ENCODE results near the gene MAP3K19.

Gene MAP3K19

GRCh38 chr2:135022952-135023880 is 24.0 kb downstream of the MAP3K19 start:
- TF ChIP-seq, protein P1, sequence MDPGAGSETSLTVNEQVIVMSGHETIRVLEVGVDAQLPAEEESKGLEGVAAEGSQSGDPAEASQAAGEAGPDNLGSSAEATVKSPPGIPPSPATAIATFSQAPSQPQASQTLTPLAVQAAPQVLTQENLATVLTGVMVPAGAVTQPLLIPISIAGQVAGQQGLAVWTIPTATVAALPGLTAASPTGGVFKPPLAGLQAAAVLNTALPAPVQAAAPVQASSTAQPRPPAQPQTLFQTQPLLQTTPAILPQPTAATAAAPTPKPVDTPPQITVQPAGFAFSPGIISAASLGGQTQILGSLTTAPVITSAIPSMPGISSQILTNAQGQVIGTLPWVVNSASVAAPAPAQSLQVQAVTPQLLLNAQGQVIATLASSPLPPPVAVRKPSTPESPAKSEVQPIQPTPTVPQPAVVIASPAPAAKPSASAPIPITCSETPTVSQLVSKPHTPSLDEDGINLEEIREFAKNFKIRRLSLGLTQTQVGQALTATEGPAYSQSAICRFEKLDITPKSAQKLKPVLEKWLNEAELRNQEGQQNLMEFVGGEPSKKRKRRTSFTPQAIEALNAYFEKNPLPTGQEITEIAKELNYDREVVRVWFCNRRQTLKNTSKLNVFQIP (CRISPR knock-in tag; IDR thresholded peaks at IDR 0.05; ENCODE audit: borderline replicate concordance, low read depth), result no peak
- TF ChIP-seq TCF4 (CRISPR knock-in tag; IDR thresholded peaks at IDR 0.05; ENCODE audit: borderline replicate concordance), result no peak
- TF ChIP-seq PPARA (CRISPR knock-in tag; IDR thresholded peaks at IDR 0.05; ENCODE audit: borderline replicate concordance), result no peak
- TF ChIP-seq SNAI2 (CRISPR knock-in tag; IDR thresholded peaks at IDR 0.05), result no peak
- TF ChIP-seq OSR1 (CRISPR knock-in tag; IDR thresholded peaks at IDR 0.05), result no peak
- TF ChIP-seq ZFP3 (CRISPR knock-in tag; IDR thresholded peaks at IDR 0.05), result no peak
- no peak for TF ChIP-seq ZFP30 (CRISPR knock-in tag; IDR thresholded peaks at IDR 0.05)
- TF ChIP-seq, protein P2, sequence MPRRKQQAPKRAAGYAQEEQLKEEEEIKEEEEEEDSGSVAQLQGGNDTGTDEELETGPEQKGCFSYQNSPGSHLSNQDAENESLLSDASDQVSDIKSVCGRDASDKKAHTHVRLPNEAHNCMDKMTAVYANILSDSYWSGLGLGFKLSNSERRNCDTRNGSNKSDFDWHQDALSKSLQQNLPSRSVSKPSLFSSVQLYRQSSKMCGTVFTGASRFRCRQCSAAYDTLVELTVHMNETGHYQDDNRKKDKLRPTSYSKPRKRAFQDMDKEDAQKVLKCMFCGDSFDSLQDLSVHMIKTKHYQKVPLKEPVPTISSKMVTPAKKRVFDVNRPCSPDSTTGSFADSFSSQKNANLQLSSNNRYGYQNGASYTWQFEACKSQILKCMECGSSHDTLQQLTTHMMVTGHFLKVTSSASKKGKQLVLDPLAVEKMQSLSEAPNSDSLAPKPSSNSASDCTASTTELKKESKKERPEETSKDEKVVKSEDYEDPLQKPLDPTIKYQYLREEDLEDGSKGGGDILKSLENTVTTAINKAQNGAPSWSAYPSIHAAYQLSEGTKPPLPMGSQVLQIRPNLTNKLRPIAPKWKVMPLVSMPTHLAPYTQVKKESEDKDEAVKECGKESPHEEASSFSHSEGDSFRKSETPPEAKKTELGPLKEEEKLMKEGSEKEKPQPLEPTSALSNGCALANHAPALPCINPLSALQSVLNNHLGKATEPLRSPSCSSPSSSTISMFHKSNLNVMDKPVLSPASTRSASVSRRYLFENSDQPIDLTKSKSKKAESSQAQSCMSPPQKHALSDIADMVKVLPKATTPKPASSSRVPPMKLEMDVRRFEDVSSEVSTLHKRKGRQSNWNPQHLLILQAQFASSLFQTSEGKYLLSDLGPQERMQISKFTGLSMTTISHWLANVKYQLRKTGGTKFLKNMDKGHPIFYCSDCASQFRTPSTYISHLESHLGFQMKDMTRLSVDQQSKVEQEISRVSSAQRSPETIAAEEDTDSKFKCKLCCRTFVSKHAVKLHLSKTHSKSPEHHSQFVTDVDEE (CRISPR knock-in tag; IDR thresholded peaks at IDR 0.05), result no peak
- no peak for ATAC-seq

DNA sequence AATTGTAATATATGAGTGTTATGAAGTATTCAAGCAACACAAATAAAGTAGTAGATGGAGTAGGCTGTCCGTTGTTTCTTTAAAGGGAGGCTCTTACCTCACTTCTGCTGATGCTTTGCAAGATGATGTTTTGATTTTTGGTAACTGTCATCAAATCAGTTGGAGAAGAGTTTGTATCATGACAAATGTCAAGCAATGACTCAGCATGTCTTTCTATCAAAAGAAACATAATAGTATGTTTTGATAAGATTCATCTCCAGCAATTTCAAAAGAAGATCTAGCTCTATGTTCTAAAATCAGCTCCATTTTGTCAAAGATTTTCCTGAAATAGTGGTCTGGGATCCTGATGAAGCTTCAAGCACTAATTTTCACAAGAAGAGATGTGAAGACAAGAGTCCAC is 25.6 kb downstream of the MAP3K19 start:
- no peak for ATAC-seq
- no peak for TF ChIP-seq CSDC2 (CRISPR knock-in tag; IDR thresholded peaks at IDR 0.05)
- no peak for TF ChIP-seq ESRRG (CRISPR knock-in tag; IDR thresholded peaks at IDR 0.05)
- TF ChIP-seq ZC3H10 (CRISPR knock-in tag; IDR thresholded peaks at IDR 0.05), result no peak
- no peak for TF ChIP-seq PPARA (CRISPR knock-in tag; IDR thresholded peaks at IDR 0.05; ENCODE audit: borderline replicate concordance)
- TF ChIP-seq SNAI2 (CRISPR knock-in tag; IDR thresholded peaks at IDR 0.05), result no peak
- TF ChIP-seq ZNF8 (CRISPR knock-in tag; IDR thresholded peaks at IDR 0.05), result no peak
- TF ChIP-seq ZNF70 (CRISPR knock-in tag; IDR thresholded peaks at IDR 0.05), result no peak
- TF ChIP-seq, protein P1 (CRISPR knock-in tag; IDR thresholded peaks at IDR 0.05; ENCODE audit: borderline replicate concordance, low read depth), result no peak
- TF ChIP-seq ISL1 (CRISPR knock-in tag; IDR thresholded peaks at IDR 0.05), result no peak
- no peak for TF ChIP-seq RARB (CRISPR knock-in tag; IDR thresholded peaks at IDR 0.05)
- TF ChIP-seq ZNF565 (CRISPR knock-in tag; conservative IDR thresholded peaks at IDR 0.05; ENCODE audit: low read depth), result no peak

- no peak for ATAC-seq
- TF ChIP-seq PPARA (CRISPR knock-in tag; IDR thresholded peaks at IDR 0.05; ENCODE audit: borderline replicate concordance), result no peak
- no peak for TF ChIP-seq BACH2 (CRISPR knock-in tag; IDR thresholded peaks at IDR 0.05; ENCODE audit: borderline replicate concordance)
- TF ChIP-seq OSR1 (CRISPR knock-in tag; IDR thresholded peaks at IDR 0.05), result no peak
- TF ChIP-seq, protein P3, sequence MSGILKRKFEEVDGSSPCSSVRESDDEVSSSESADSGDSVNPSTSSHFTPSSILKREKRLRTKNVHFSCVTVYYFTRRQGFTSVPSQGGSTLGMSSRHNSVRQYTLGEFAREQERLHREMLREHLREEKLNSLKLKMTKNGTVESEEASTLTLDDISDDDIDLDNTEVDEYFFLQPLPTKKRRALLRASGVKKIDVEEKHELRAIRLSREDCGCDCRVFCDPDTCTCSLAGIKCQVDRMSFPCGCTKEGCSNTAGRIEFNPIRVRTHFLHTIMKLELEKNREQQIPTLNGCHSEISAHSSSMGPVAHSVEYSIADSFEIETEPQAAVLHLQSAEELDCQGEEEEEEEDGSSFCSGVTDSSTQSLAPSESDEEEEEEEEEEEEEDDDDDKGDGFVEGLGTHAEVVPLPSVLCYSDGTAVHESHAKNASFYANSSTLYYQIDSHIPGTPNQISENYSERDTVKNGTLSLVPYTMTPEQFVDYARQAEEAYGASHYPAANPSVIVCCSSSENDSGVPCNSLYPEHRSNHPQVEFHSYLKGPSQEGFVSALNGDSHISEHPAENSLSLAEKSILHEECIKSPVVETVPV (CRISPR knock-in tag; IDR thresholded peaks at IDR 0.05), result no peak
- TF ChIP-seq, protein P4, sequence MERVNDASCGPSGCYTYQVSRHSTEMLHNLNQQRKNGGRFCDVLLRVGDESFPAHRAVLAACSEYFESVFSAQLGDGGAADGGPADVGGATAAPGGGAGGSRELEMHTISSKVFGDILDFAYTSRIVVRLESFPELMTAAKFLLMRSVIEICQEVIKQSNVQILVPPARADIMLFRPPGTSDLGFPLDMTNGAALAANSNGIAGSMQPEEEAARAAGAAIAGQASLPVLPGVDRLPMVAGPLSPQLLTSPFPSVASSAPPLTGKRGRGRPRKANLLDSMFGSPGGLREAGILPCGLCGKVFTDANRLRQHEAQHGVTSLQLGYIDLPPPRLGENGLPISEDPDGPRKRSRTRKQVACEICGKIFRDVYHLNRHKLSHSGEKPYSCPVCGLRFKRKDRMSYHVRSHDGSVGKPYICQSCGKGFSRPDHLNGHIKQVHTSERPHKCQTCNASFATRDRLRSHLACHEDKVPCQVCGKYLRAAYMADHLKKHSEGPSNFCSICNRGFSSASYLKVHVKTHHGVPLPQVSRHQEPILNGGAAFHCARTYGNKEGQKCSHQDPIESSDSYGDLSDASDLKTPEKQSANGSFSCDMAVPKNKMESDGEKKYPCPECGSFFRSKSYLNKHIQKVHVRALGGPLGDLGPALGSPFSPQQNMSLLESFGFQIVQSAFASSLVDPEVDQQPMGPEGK (CRISPR knock-in tag; IDR thresholded peaks at IDR 0.05; ENCODE audit: borderline replicate concordance), result no peak
- TF ChIP-seq ZFP3 (CRISPR knock-in tag; IDR thresholded peaks at IDR 0.05), result no peak
- no peak for TF ChIP-seq TCF4 (CRISPR knock-in tag; IDR thresholded peaks at IDR 0.05; ENCODE audit: borderline replicate concordance)
- no peak for TF ChIP-seq ZNF70 (CRISPR knock-in tag; IDR thresholded peaks at IDR 0.05)
- TF ChIP-seq RARB (CRISPR knock-in tag; IDR thresholded peaks at IDR 0.05), result no peak
- no peak for TF ChIP-seq CSDC2 (CRISPR knock-in tag; IDR thresholded peaks at IDR 0.05)
- TF ChIP-seq, protein P1 (CRISPR knock-in tag; IDR thresholded peaks at IDR 0.05; ENCODE audit: borderline replicate concordance, low read depth), result no peak
- TF ChIP-seq ESRRG (CRISPR knock-in tag; IDR thresholded peaks at IDR 0.05), result no peak
- TF ChIP-seq ZNF565 (CRISPR knock-in tag; conservative IDR thresholded peaks at IDR 0.05; ENCODE audit: low read depth), result no peak
- TF ChIP-seq GLIS3 (CRISPR knock-in tag; IDR thresholded peaks at IDR 0.05), result no peak
- TF ChIP-seq ZFP30 (CRISPR knock-in tag; IDR thresholded peaks at IDR 0.05), result no peak
- TF ChIP-seq ZNF8 (CRISPR knock-in tag; IDR thresholded peaks at IDR 0.05), result no peak
- TF ChIP-seq, protein P2 (CRISPR knock-in tag; IDR thresholded peaks at IDR 0.05), result no peak
- TF ChIP-seq TOX (CRISPR knock-in tag; IDR thresholded peaks at IDR 0.05; ENCODE audit: borderline replicate concordance), result no peak
Observed at GRCh38 chr2:135011633-135012032, 35.6 kb downstream of the MAP3K19 start.

All from SK-N-SH treated with all-trans-retinoic acid at 6 μM for 48 hours (cell line).